H7 (cell line): Measurements from ENCODE around the gene INO80B. TPM values are rescaled to one million over a fixed set of nuclear protein-coding genes. Genes with fewer than 3 reads are reported as not detected.

Experiments
- DNase-seq: peaks from one replicate; pipeline ENCODE4 v3.0.0; 2012
- H3K27me3 ChIP-seq: 2 replicates; pipeline ENCODE4 v1.6.0; 2011; ENCODE audit warnings: mild to moderate bottlenecking, low read length; ENCODE audit not compliant: control insufficient read depth, insufficient read depth
- H3K36me3 ChIP-seq: replicated peaks from 2 replicates; pipeline ENCODE4 v1.5.1; 2011; ENCODE audit warnings: low read length; ENCODE audit not compliant: control insufficient read depth, insufficient read depth
- H3K4me3 ChIP-seq: 2 replicates; pipeline ENCODE4 v1.5.1; 2011; ENCODE audit warnings: low read depth, mild to moderate bottlenecking, control low read depth, low read length, moderate library complexity; ENCODE audit not compliant: insufficient read depth
- total RNA-seq: library from RNA; depleted of rRNA; stranded (reverse); fragments of >200 nt; shearing (Covaris generic); gene quantifications from 2 replicates; pipeline ENCODE4 v1.2.3, GENCODE V29; 2014

Gene INO80B
- total RNA-seq, 1 experiment from 2014 or later: 9.6 TPM

GRCh38 chr2:74493546-74493945 lies 38.7 kb downstream of the INO80B start:
- Histone ChIP-seq H3K36me3 (peaks cover 22% of the 10 kb centered on the region), H3K4me3 (no peak overlapping the region), H3K27me3 (peaks cover 34% of the 10 kb centered on the region)
- no peak for DNase-seq

GRCh38 chr2:74495440-74495839 lies 40.6 kb downstream of the INO80B start:
- Histone ChIP-seq H3K36me3 (peaks cover 20% of the 10 kb centered on the region), H3K4me3 (no peak overlapping the region), H3K27me3 (peaks cover 52% of the 10 kb centered on the region)
- no peak for DNase-seq

GRCh38 chr2:74496997-74497776 lies 42.3 kb downstream of the INO80B start:
- Histone ChIP-seq H3K4me3 (peak overlapping the region; percentile 40; the same call in 1 of the 2 replicates), H3K36me3 (peaks cover 5% of the 10 kb centered on the region), H3K27me3 (peaks cover 70% of the 10 kb centered on the region)
- DNase-seq: no peak

- DNase-seq: peak; percentile 84
- H3K36me3 ChIP-seq: peaks cover 5% of the 10 kb centered on the region
- H3K4me3 ChIP-seq: peak overlapping the region; percentile 40
- H3K27me3 ChIP-seq: peaks cover 77% of the 10 kb centered on the region
Observed at GRCh38 chr2:74497777-74498499, 43.1 kb downstream of the INO80B start.

DNA sequence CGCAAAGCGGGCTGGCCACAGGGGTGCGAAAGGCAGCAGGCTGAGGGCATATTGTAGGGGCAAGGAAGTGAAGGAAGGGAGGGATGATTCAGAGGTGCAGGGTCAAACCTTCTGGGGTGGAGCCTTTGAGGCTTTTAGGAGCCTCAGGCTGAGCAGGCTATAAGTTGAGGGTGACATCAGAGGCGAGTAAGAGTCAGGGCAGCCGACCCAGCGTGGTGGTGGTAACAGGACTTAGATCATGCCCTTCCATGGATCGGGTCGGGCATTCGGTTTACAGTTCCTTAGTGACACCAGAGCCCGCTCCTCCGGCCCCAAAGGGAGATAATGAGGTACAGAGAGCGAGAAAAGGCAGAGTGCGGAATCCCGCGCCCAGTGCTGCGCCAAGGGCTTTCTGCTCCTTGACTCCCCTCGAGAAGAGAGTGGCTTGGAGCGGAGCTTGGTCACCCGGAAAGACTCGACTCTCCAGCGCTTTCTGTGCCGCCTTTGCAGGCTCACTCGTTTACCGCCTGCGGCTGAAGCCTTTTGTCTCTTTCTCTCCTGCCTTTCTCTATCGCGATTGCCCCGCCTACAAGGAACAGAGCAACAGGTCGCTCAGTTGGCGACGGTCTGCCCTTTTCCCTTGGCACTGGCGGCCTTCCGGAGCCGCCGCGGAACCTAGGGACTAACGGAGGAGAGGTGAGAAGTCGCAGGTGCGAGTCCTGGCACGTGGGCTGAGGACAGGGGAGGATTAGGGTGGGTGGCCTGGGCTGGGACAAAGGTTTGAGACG lies 43.8 kb downstream of the INO80B start:
- Histone ChIP-seq H3K36me3 (no peaks in the 10 kb centered on the region), H3K27me3 (peaks cover 85% of the 10 kb centered on the region), H3K4me3 (peak overlapping the region; percentile 40)
- DNase-seq: peak; percentile 84

DNA sequence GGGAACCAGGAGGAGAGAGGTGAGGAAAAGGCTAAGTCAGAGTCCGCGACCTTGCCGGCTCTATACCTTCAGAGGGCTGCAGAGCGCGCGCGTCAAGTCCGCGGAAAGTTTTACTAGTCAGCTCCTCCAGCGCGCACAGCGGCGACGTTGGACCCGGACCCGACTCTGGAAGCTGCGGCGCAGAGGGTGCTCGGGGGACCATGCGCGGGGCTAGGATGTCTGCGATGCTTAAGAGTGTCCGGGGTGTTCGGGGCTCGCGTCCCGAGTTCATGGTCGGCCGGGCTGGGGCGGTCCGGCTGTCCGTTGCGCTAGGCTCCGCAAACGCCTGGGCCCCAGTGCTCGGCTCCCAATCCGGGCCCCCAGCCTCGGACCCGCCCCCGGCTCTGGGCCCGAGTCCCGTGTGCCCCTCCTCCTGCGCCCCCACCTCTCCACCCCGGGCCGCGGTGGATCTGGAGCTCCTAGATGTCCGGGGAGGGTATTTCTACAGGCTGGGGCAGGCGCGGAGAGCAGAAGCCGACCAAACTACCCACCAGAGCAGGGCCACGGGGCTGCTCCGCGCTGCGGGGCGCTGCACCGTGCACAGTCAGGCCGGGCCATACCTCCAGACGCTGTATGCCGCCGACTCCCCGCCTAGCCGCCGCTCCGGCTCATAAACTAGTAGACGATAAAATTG lies 44.5 kb downstream of the INO80B start, which contains the start of gene LBX2:
Gene LBX2, minus strand, starts transcription at position 337 of the 673 bp plus-strand sequence. Its CDS starts 66 bp downstream, at position 271.
- Histone ChIP-seq H3K27me3 (peaks cover 92% of the 10 kb centered on the region), H3K4me3 (peak within 1 kb of the TSS; percentile 40), H3K36me3 (no peaks in the 10 kb centered on the region)
- peak; percentile 89 for DNase-seq

DNA sequence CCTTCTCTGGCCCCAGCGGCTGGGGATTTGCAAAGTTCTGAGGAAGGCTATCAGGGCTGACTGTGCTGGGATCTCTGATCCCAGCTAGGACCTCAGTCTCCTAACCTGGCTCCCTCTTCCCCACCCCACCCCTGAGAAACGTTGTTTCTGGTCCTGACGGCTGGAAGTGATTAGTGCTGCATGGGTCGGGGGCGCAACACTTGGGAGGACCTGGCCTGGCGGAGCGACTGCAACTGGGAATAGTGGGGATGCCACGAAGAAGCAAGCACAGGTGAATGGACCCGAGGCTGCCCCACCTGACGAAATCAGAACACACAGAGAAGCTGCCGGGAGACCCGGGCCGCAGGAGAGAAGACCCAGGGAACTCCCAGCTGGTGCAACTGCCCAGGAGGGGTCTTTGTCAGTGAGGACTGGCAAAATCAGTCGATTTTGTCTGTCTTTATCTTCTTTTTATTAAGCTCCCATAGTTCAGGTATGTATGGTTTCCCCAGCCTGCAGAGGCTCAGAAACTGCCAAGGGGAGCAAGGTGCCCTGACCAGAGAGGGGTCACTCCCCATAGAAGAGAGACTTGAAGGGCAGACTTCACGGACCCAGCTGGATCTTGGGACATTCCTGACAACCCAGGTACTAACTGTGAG lies 45.2 kb downstream of the INO80B start:
- Histone ChIP-seq H3K4me3 (peak overlapping the region; percentile 40; the same call in 1 of the 2 replicates), H3K36me3 (no peaks in the 10 kb centered on the region), H3K27me3 (peaks cover 97% of the 10 kb centered on the region)
- peak; percentile 49 for DNase-seq

DNA sequence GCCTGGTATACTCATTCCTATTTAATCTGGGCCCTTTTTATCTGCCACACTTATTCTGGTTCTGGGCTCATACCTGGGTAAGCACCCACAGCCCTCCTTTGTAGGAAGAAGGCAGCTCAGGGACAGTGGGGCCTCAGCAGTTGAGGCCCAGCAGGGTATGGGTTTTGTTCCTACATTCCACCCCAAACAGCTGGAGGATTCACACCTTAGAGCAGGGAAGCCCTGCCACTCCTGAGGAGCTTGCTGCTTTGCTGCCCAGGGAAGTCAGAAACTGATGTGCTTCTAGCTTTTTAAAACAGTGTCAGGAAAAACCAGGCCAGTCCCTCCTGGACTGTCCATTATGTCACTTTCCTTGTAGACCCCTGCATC lies 45.7 kb downstream of the INO80B start:
- peak; percentile 63 for DNase-seq
- Histone ChIP-seq H3K27me3 (peaks cover 97% of the 10 kb centered on the region), H3K36me3 (no peaks in the 10 kb centered on the region; the same call in 1 of the 2 replicates), H3K4me3 (no peak overlapping the region)

GRCh38 chr2:74501335-74502071 lies 46.6 kb downstream of the INO80B start:
- peaks cover 1% of the 10 kb centered on the region for H3K36me3 ChIP-seq
- peaks cover 91% of the 10 kb centered on the region for H3K27me3 ChIP-seq
- DNase-seq: peak; percentile 71
- H3K4me3 ChIP-seq: no peak overlapping the region; the same call in 1 of the 2 replicates

GRCh38 chr2:74502147-74502719 lies 47.3 kb downstream of the INO80B start:
- Histone ChIP-seq H3K36me3 (peaks cover 1% of the 10 kb centered on the region), H3K4me3 (peak overlapping the region; percentile 52), H3K27me3 (peaks cover 84% of the 10 kb centered on the region)
- DNase-seq: peak; percentile 77

DNA sequence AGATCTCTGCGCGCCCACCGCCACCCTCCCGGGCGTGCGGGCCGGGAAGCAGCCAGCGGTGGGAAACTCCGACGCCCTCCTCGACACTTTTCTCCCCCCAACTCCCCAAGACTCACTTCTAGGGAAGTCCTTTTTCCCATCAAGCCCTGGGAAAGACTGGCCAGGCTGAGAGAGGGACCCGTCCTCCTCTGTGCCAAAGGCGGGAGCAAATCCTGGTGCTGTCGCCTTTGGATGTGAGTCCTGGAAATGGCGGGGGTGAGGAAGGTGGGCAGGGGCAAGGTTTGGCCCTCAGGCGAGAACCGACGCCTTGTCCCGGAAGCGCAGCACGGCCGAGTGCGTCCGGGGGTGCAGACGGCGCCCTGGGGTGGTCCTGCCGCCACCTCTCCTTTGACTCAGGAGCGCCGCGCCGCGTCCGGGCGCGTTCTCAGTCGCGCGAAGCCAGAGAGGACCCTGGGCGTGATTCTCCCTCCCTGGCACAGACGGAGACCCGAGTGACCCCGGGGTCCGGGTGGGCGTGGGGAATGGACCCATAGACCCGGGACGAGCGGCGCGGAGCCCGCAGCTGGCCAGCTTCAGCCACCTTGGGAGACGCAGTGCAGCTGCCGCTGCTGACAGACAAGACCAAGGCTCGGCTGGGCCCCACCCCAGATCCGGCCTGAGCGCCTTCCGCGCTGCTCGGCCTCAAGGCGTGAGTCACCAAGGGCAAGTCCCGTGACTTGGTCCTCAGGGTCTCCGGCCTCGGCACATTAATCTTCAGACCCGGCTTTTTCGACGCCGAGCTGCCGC lies 48.0 kb downstream of the INO80B start:
- H3K36me3 ChIP-seq: peaks cover 1% of the 10 kb centered on the region
- DNase-seq: peak; percentile 90
- peak overlapping the region; percentile 52 for H3K4me3 ChIP-seq
- H3K27me3 ChIP-seq: peaks cover 77% of the 10 kb centered on the region
